ENCODE data around the gene ZBTB16. TPM values are rescaled to one million over a fixed set of nuclear protein-coding genes. Genes with fewer than 3 reads are reported as not detected.

The ZBTB16 gene
- polyA plus RNA-seq, 1 experiment, result not detected

DNA sequence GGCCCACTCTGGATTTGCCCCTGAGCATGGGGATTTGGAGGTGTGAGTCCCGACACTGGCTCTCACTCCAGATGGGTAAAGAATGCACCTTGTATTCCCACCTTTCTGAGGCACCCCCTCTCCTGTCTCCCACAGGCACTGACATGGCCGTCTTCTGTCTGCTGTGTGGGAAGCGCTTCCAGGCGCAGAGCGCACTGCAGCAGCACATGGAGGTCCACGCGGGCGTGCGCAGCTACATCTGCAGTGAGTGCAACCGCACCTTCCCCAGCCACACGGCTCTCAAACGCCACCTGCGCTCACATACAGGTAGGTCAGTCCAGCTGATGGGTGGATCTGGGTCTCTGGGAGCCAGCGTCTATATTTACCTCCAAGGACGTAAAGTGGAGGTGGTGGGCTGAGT is 182.5 kb downstream of the ZBTB16 start:
- Histone ChIP-seq H3K36me3 (ENCODE audit: control insufficient read depth, insufficient read depth, low read length) (no peaks in the 10 kb centered on the region), H3K27me3 (ENCODE audit: control insufficient read depth, insufficient read depth, low read length) (peaks cover 6% of the 10 kb centered on the region), H3K4me3 (ENCODE audit: low read depth, low read length) (no peak overlapping the region)
- no peak for DNase-seq (ENCODE audit: low read depth)
- ChIA-PET POLR2A (no interaction called here), CTCF (interaction anchor here (1.3 to 2.9 kb wide), 2 partner anchors 8 to 19 kb away, joined by 4 to 8 read pairs; no protein-coding TSS in a partner anchor)
- TF ChIP-seq, protein P1, sequence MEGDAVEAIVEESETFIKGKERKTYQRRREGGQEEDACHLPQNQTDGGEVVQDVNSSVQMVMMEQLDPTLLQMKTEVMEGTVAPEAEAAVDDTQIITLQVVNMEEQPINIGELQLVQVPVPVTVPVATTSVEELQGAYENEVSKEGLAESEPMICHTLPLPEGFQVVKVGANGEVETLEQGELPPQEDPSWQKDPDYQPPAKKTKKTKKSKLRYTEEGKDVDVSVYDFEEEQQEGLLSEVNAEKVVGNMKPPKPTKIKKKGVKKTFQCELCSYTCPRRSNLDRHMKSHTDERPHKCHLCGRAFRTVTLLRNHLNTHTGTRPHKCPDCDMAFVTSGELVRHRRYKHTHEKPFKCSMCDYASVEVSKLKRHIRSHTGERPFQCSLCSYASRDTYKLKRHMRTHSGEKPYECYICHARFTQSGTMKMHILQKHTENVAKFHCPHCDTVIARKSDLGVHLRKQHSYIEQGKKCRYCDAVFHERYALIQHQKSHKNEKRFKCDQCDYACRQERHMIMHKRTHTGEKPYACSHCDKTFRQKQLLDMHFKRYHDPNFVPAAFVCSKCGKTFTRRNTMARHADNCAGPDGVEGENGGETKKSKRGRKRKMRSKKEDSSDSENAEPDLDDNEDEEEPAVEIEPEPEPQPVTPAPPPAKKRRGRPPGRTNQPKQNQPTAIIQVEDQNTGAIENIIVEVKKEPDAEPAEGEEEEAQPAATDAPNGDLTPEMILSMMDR (IDR thresholded peaks at IDR 0.05; ENCODE audit: insufficient read depth, low read depth, low read length), result no peak

DNA sequence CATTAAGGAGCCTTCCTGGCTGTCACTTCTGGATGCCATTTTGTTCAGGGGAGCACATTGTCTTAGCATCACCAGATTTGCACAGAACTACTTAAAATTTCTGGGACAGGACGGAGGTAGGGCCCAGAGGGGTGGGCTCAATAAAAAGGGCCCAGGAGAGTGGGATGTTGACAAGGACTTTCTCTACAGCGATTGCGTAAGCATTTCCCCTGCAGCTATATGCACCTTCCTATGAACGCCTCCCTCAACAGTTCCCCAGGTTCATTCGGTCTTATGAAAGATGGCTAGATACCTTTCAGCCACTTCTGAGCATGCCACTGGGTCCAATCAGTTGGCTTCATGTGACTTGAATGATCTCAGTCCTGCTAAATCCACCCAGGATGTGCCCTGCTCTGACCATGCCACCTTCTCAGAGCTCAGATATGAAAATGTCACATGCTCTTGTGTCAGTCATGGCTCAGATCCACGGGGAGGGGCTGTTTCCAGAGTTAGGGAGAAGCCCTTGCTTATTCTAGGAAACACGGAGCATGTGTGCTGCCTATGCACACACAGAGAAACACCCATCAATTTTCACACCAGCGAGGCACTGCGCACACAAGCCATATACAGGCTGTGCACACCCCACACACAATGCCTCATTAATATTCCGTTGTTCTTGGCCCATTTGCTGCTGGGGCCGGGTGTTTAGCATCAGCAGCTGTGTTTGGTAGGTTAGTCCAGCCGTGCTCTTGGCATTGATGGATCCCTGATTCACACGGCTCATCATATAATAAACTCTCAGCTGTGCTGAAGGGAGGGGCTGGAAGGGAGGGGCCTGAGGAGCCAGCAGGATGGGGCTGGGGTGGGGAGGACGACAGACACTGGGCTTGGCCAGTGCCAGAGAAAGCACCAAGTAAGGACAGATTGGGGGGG is 184.2 kb downstream of the ZBTB16 start:
- Histone ChIP-seq H3K36me3 (ENCODE audit: control insufficient read depth, insufficient read depth, low read length) (no peaks in the 10 kb centered on the region), H3K4me3 (ENCODE audit: low read depth, low read length) (no peak overlapping the region), H3K27me3 (ENCODE audit: control insufficient read depth, insufficient read depth, low read length) (peaks cover 3% of the 10 kb centered on the region)
- CTCF ChIA-PET, result interaction anchor here (1.4 to 1.5 kb wide), 2 partner anchors 16 to 17 kb away, joined by 4 to 9 read pairs; no protein-coding TSS in a partner anchor
- POLR2A ChIA-PET, result no interaction called here
- TF ChIP-seq, protein P1 (IDR thresholded peaks at IDR 0.05; ENCODE audit: insufficient read depth, low read depth, low read length), result no peak
- DNase-seq (ENCODE audit: low read depth), result no peak

DNA sequence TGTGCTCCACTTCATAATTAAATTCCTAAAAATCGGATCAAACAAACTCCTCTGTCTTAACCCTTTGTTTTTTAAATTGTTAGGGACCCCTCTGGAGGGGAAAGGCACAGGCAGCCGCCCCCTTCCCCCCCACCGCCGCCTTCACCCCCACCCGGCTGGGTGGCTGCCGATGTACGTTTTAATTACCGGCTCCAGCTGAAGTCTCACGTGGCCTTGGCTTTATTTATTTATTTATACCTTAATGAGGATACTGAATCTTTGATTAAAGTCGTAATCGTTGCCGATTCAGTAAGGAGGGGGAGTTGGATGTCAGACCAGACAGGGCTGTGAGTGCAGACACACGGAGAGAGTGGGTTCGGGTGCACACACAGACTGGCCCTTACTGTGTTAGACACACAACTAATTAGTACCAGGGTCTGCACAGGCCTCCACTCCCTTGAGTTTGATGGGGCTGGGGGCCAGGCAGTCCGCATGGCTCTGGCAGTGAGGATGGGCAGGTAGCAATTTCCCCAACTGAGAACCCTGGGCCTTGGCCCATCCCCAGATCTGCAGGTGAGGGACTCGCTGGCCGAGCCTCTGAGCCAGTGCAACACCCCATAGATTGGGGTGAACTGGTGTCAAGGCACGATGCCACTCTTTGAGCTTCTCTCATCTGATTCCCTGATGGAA is 185.3 kb downstream of the ZBTB16 start:
- H3K27me3 ChIP-seq (ENCODE audit: control insufficient read depth, insufficient read depth, low read length), result peaks cover 3% of the 10 kb centered on the region
- POLR2A ChIA-PET, result no interaction called here
- CTCF ChIA-PET, result no interaction called here
- H3K4me3 ChIP-seq (ENCODE audit: low read depth, low read length), result no peak overlapping the region
- no peaks in the 10 kb centered on the region for H3K36me3 ChIP-seq (ENCODE audit: control insufficient read depth, insufficient read depth, low read length)
- TF ChIP-seq, protein P1 (IDR thresholded peaks at IDR 0.05; ENCODE audit: insufficient read depth, low read depth, low read length), result no peak
- no peak for DNase-seq (ENCODE audit: low read depth)

DNA sequence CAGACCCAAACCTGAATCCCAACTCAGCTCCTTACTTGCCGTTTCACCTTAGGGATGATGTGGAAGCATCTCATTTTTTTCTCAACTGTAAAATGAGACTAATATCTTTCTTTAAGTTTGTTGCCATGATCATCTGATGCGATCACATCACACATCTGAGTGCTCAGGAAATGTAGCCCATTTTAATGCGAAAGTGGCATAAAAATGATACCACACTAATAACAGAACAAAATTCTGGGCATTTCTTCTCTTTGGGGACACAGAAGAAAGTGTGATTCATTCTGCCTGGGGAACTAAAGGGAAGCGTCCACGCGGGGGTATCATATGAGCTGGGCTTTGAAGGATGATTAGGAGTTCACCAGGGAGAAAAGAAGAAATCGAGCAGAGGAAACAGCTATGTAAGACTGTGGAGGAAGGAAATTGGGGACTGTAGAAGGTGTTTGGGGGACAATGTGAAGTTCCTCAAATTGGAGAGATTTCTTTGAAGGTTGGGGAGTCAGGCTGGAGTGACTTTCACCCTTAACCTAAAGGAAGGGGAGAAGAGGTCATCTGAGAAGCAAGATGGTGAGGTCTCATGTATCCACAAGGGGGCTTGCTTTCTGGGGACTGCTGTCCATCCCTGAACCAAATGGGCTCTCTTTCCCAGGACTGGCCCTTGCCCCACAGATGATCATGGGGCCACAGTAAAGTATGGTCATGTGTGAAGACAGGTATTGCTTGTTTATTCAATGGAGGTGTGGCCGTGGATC is 187.0 kb downstream of the ZBTB16 start:
- Histone ChIP-seq H3K27me3 (ENCODE audit: control insufficient read depth, insufficient read depth, low read length) (peaks cover 3% of the 10 kb centered on the region), H3K4me3 (ENCODE audit: low read depth, low read length) (no peak overlapping the region), H3K36me3 (ENCODE audit: control insufficient read depth, insufficient read depth, low read length) (no peaks in the 10 kb centered on the region)
- no peak for DNase-seq (ENCODE audit: low read depth)
- POLR2A ChIA-PET, result no interaction called here
- TF ChIP-seq, protein P1 (IDR thresholded peaks at IDR 0.05; ENCODE audit: insufficient read depth, low read depth, low read length), result no peak
- CTCF ChIA-PET, result interaction anchor here (6.2 kb wide), 1 partner anchor 15 kb away, joined by 56 read pairs; no protein-coding TSS in a partner anchor
